H1 (cell line): ENCODE data around the gene UNC5B. TPM values are rescaled to one million over a fixed set of nuclear protein-coding genes. Genes with fewer than 3 reads are reported as not detected.

Experiments used
- BCL11A ChIP-seq, 2 experiments: IDR thresholded peaks; one replicate each; pipeline ENCODE4 v1.6.1; 2011; ENCODE audit warnings: low read depth in 2 of 2, low read length in 2 of 2, mild to moderate bottlenecking in 2 of 2
- SAP30 ChIP-seq: fragments of 300-600 bp; sonication (generic); IDR thresholded peaks from 2 replicates; pipeline ENCODE4 v1.7.1; 2012; ENCODE audit warnings: low read length, moderate library complexity, mild to moderate bottlenecking, inconsistent platforms; ENCODE audit not compliant: insufficient read depth, insufficient replicate concordance
- polyA plus RNA-seq, 7 experiments: library from polyadenylated mRNA; depleted of rRNA in 3 of 7; stranded (reverse) in 5 of 7; unstranded in 2 of 7; fragments of >200 nt in 5 of 7; fragments of 200-250 nt in 2 of 7; gene quantifications; 1 replicate in 5 of 7; 2 replicates in 1 of 7; 4 replicates in 1 of 7; pipeline versions ENCODE4 v1.2.1 to v1.2.3, GENCODE V29; 2011 to 2013; ENCODE audit warnings: missing spikeins in 2 of 7, mixed read lengths in 2 of 7
- total RNA-seq: library from RNA; stranded (reverse); fragmentation: NEBNext Ultra II Directional; extraction: Animal tissue kit (Norgen Biotek cat#: 25700); gene quantifications from 2 replicates; pipeline ENCODE4 v1.2.1, GENCODE V29; 2021

Gene UNC5B
- total and polyA plus RNA-seq, 2 of the 8 experiments (the other 6 are each of a cell fraction or from before 2014, with no cell fraction given), result 27.9 to 31.8 TPM

GRCh38 chr10:71314694-71315225, 102.4 kb downstream of the UNC5B start (continued):
- no peak for TF ChIP-seq SAP30
- TF ChIP-seq BCL11A (IDR thresholded peaks at IDR 0.05; ENCODE audit: low read depth in 2 of 2, low read length in 2 of 2), result no peak
